SK-N-SH treated with all-trans-retinoic acid at 6 μM for 48 hours (cell line): ENCODE results near the gene C4orf36.
A peak's percentile ranks its signal among the peaks of the same experiment; 100 is the strongest.

ENCODE experiments used
- ATAC-seq: fragments of 200-7000 bp; cut with Tn5 transposase; 3 replicates; pipeline ENCODE4 v1.9.1; 2020; ENCODE audit warnings: mild to moderate bottlenecking, moderate library complexity
- BACH2 ChIP-seq: fragments of 250-450 bp; sonication (Bioruptor Pico); IDR thresholded peaks from 2 replicates; pipeline ENCODE4 v1.9.0; 2021; ENCODE audit warnings: mild to moderate bottlenecking, borderline replicate concordance
- CREB5 ChIP-seq: fragments of 250-450 bp; sonication (Bioruptor Pico); IDR thresholded peaks from 2 replicates; pipeline ENCODE4 v1.5.1; 2020; ENCODE audit warnings: low read depth, mild to moderate bottlenecking, moderate library complexity
- CSRNP3 ChIP-seq: fragments of 250-450 bp; sonication (Bioruptor Pico); IDR thresholded peaks from 2 replicates; pipeline ENCODE4 v1.5.1; 2021; ENCODE audit warnings: mild to moderate bottlenecking, moderate library complexity
- ESRRG ChIP-seq: fragments of 250-450 bp; sonication (Bioruptor Pico); IDR thresholded peaks from 2 replicates; pipeline ENCODE4 v1.6.1; 2021; ENCODE audit warnings: mild to moderate bottlenecking
- ISL1 ChIP-seq: fragments of 250-450 bp; sonication (Bioruptor Pico); IDR thresholded peaks from 2 replicates; pipeline ENCODE4 v2.1.2; 2022; ENCODE audit warnings: mild to moderate bottlenecking, moderate library complexity
- PATZ1 ChIP-seq: fragments of 250-450 bp; sonication (Bioruptor Pico); IDR thresholded peaks from 2 replicates; pipeline ENCODE4 v1.8.0; 2020; ENCODE audit warnings: mild to moderate bottlenecking, moderate library complexity, borderline replicate concordance
- POU6F1 ChIP-seq: fragments of 250-450 bp; sonication (Bioruptor Pico); IDR thresholded peaks from 2 replicates; pipeline ENCODE4 v1.8.0; 2021; ENCODE audit warnings: low read depth, mild to moderate bottlenecking, moderate library complexity, borderline replicate concordance
- PPARA ChIP-seq: fragments of 250-450 bp; sonication (Bioruptor Pico); IDR thresholded peaks from 2 replicates; pipeline ENCODE4 v1.5.0; 2020; ENCODE audit warnings: mild to moderate bottlenecking, borderline replicate concordance
- RARB ChIP-seq: fragments of 250-450 bp; sonication (Bioruptor Pico); IDR thresholded peaks from 2 replicates; pipeline ENCODE4 v1.8.0; 2021; ENCODE audit warnings: mild to moderate bottlenecking, moderate library complexity
- TOX ChIP-seq: fragments of 250-450 bp; sonication (Bioruptor Pico); IDR thresholded peaks from 2 replicates; pipeline ENCODE4 v1.8.0; 2021; ENCODE audit warnings: mild to moderate bottlenecking, moderate library complexity, borderline replicate concordance
- TSHZ2 ChIP-seq: fragments of 250-450 bp; sonication (Bioruptor Pico); IDR thresholded peaks from 2 replicates; pipeline ENCODE4 v1.5.0; 2020; ENCODE audit warnings: mild to moderate bottlenecking, moderate library complexity
- ZC3H10 ChIP-seq: fragments of 250-450 bp; sonication (Bioruptor Pico); IDR thresholded peaks from 2 replicates; pipeline ENCODE4 v1.5.1; 2021; ENCODE audit warnings: mild to moderate bottlenecking, moderate library complexity
- ZFP30 ChIP-seq: fragments of 450-650 bp; formaldehyde crosslinking; IDR thresholded peaks from 2 replicates; pipeline ENCODE4 v1.5.0; 2022; ENCODE audit warnings: mild to moderate bottlenecking, moderate library complexity
- ZNF565 ChIP-seq: fragments of 450-650 bp; formaldehyde crosslinking; conservative IDR thresholded peaks from 2 replicates; pipeline ENCODE4 v1.5.0; 2020; ENCODE audit warnings: low read depth, mild to moderate bottlenecking, moderate library complexity
- ZNF70 ChIP-seq: fragments of 450-650 bp; formaldehyde crosslinking; IDR thresholded peaks from 2 replicates; pipeline ENCODE4 v1.5.0; 2020; ENCODE audit warnings: mild to moderate bottlenecking, moderate library complexity
- ZNF8 ChIP-seq: fragments of 450-650 bp; formaldehyde crosslinking; IDR thresholded peaks from 2 replicates; pipeline ENCODE4 v1.5.0; 2020; ENCODE audit warnings: mild to moderate bottlenecking, moderate library complexity

Gene C4orf36

GRCh38 chr4:86856896-86857295 lies 35.3 kb downstream of the C4orf36 start:
- ATAC-seq, result peak; percentile 22; the same call in 1 of the 3 replicates
- TF ChIP-seq PATZ1 (CRISPR knock-in tag) (no peak), ZNF8 (CRISPR knock-in tag) (no peak), ZFP30 (no peak), ISL1 (CRISPR knock-in tag) (no peak), CSRNP3 (CRISPR knock-in tag) (no peak), ZNF70 (no peak), RARB (CRISPR knock-in tag) (no peak), TSHZ2 (no peak)

- ATAC-seq, result no peak; the same call in 2 of the 3 replicates
- TF ChIP-seq POU6F1, result no peak
- no peak for TF ChIP-seq TSHZ2
- no peak for TF ChIP-seq ZNF70
- TF ChIP-seq, all 23 proteins: peak for 0
Measured at GRCh38 chr4:86855572-86855971, 36.6 kb downstream of the C4orf36 start.

- no peak for TF ChIP-seq CSRNP3 (CRISPR knock-in tag)
- no peak for TF ChIP-seq ZNF70
- no peak for TF ChIP-seq ZNF8 (CRISPR knock-in tag)
- no peak for TF ChIP-seq ZNF565
- no peak for ATAC-seq
Measured at GRCh38 chr4:86853209-86853608, 39.0 kb downstream of the C4orf36 start.

- ATAC-seq, result no peak
- TF ChIP-seq ZNF8 (CRISPR knock-in tag), result no peak
- no peak for TF ChIP-seq PATZ1 (CRISPR knock-in tag)
- TF ChIP-seq ZC3H10 (CRISPR knock-in tag), result no peak
- no peak for TF ChIP-seq ESRRG (CRISPR knock-in tag)
- no peak for TF ChIP-seq ZFP30
- no peak for TF ChIP-seq TOX (CRISPR knock-in tag)
- no peak for TF ChIP-seq PPARA (CRISPR knock-in tag)
- TF ChIP-seq BACH2 (CRISPR knock-in tag), result no peak
- no peak for TF ChIP-seq CREB5 (CRISPR knock-in tag)
- TF ChIP-seq ZNF70, result no peak
Measured at GRCh38 chr4:86848732-86849619, 43.2 kb downstream of the C4orf36 start, which contains the start of gene SLC10A6. Gene SLC10A6, minus strand, starts transcription at chr4:86849384. Its CDS starts 269 bp downstream, at chr4:86849115.
